GM12878 (cell line): ENCODE results near the gene COL6A1.
"Not testable (repeated sequence)": the region's sequence is repeated elsewhere in the genome, so short reads cannot be mapped to it uniquely, and the experiment has no call there.

ENCODE experiments used
- CTCF ChIP-seq, 3 experiments: IDR thresholded peaks in 2 of 3; conservative IDR thresholded peaks in 1 of 3; 2 replicates each; pipeline ENCODE4 v1.5.1; 2011; ENCODE audit warnings: low read depth in 3 of 3, low read length in 3 of 3, mild to moderate bottlenecking in 3 of 3, control low read depth in 2 of 3, moderate library complexity in 2 of 3, inconsistent platforms in 1 of 3, mixed read lengths in 1 of 3; ENCODE audit not compliant: control insufficient read depth in 2 of 3, insufficient read depth in 1 of 3; ENCODE audit errors: extremely low read depth in 1 of 3
- EZH2 ChIP-seq: IDR thresholded peaks from 2 replicates; pipeline ENCODE4 v1.6.1; 2012; ENCODE audit warnings: low read depth, mild to moderate bottlenecking, control low read depth, inconsistent platforms, low read length, borderline replicate concordance; ENCODE audit not compliant: control insufficient read depth
- GATAD2B ChIP-seq: fragments of 450-650 bp; conservative IDR thresholded peaks from 2 replicates; pipeline ENCODE4 v1.6.1; 2017; ENCODE audit warnings: low read depth, mild to moderate bottlenecking, moderate library complexity
- POLR2A ChIP-seq: IDR thresholded peaks from 2 replicates; pipeline ENCODE4 v1.6.1; 2011; ENCODE audit warnings: low read depth, mild to moderate bottlenecking, low read length
- ZZZ3 ChIP-seq: IDR thresholded peaks from 2 replicates; pipeline ENCODE4 v1.6.1; 2011; ENCODE audit warnings: low read depth; ENCODE audit not compliant: control insufficient read depth, insufficient read length

GRCh38 chr21:45952527-45952926 lies 29.0 kb upstream of the COL6A1 start:
- TF ChIP-seq CTCF (IDR thresholded peaks at IDR 0.05 in 2 of 3, conservative IDR thresholded peaks at IDR 0.05 in 1 of 3; ENCODE audit: control insufficient read depth in 2 of 3, extremely low read depth in 1 of 3, insufficient read depth in 1 of 3, low read depth in 3 of 3, low read length in 3 of 3); POLR2A; EZH2; GATAD2B; ZZZ3: not testable (repeated sequence)
